ENCODE measurements around the gene NSD1. TPM values are rescaled to one million over a fixed set of nuclear protein-coding genes. Genes with fewer than 3 reads are reported as not detected.

NSD1 gene
- total RNA-seq, 1 donor from 2014 or later, result 37.5 TPM

GRCh38 chr5:177212242-177212641 lies 78.7 kb downstream of the NSD1 start:
- no peak for DNase-seq (ENCODE audit: low read depth)
- H3K36me3 ChIP-seq (ENCODE audit: control insufficient read depth, insufficient read depth, low read length), result peaks cover 2% of the 10 kb centered on the region
- H3K27me3 ChIP-seq (ENCODE audit: control insufficient read depth, insufficient read depth, low read length), result no peaks in the 10 kb centered on the region
- TF ChIP-seq CTCF (IDR thresholded peaks at IDR 0.05; ENCODE audit: insufficient read depth, low read length, poor library complexity, severe bottlenecking), result no peak
- H3K4me3 ChIP-seq (ENCODE audit: low read depth, low read length), result no peak overlapping the region

- Histone ChIP-seq H3K27me3 (ENCODE audit: control insufficient read depth, insufficient read depth, low read length) (no peaks in the 10 kb centered on the region), H3K4me3 (ENCODE audit: low read depth, low read length) (no peak overlapping the region), H3K36me3 (ENCODE audit: control insufficient read depth, insufficient read depth, low read length) (no peaks in the 10 kb centered on the region)
- no peak for DNase-seq (ENCODE audit: low read depth)
- no peak for TF ChIP-seq CTCF (IDR thresholded peaks at IDR 0.05; ENCODE audit: insufficient read depth, low read length, poor library complexity, severe bottlenecking)
Observed at GRCh38 chr5:177220576-177220975, 87.0 kb downstream of the NSD1 start.

GRCh38 chr5:177222269-177222668 lies 88.7 kb downstream of the NSD1 start:
- no peaks in the 10 kb centered on the region for H3K36me3 ChIP-seq (ENCODE audit: control insufficient read depth, insufficient read depth, low read length)
- DNase-seq (ENCODE audit: low read depth), result no peak

GRCh38 chr5:177225798-177226197 lies 92.2 kb downstream of the NSD1 start:
- DNase-seq (ENCODE audit: low read depth), result no peak
- TF ChIP-seq CTCF (IDR thresholded peaks at IDR 0.05; ENCODE audit: insufficient read depth, low read length, poor library complexity, severe bottlenecking), result no peak
- no peaks in the 10 kb centered on the region for H3K36me3 ChIP-seq (ENCODE audit: control insufficient read depth, insufficient read depth, low read length)
- H3K27me3 ChIP-seq (ENCODE audit: control insufficient read depth, insufficient read depth, low read length), result no peaks in the 10 kb centered on the region
- H3K4me3 ChIP-seq (ENCODE audit: low read depth, low read length), result no peak overlapping the region

More at GRCh38 chr5:177222269-177222668, 88.7 kb downstream of the NSD1 start:
- TF ChIP-seq CTCF (IDR thresholded peaks at IDR 0.05; ENCODE audit: insufficient read depth, low read length, poor library complexity, severe bottlenecking), result no peak
- Histone ChIP-seq H3K27me3 (ENCODE audit: control insufficient read depth, insufficient read depth, low read length) (no peaks in the 10 kb centered on the region), H3K4me3 (ENCODE audit: low read depth, low read length) (no peak overlapping the region)

- Histone ChIP-seq H3K4me3 (ENCODE audit: low read depth, low read length) (no peak overlapping the region), H3K36me3 (ENCODE audit: control insufficient read depth, insufficient read depth, low read length) (no peaks in the 10 kb centered on the region), H3K27me3 (ENCODE audit: control insufficient read depth, insufficient read depth, low read length) (no peaks in the 10 kb centered on the region)
- TF ChIP-seq CTCF (IDR thresholded peaks at IDR 0.05; ENCODE audit: insufficient read depth, low read length, poor library complexity, severe bottlenecking), result no peak
- DNase-seq (ENCODE audit: low read depth), result no peak
Observed at GRCh38 chr5:177226860-177227259, 93.3 kb downstream of the NSD1 start.

- Histone ChIP-seq H3K36me3 (ENCODE audit: control insufficient read depth, insufficient read depth, low read length) (no peaks in the 10 kb centered on the region), H3K4me3 (ENCODE audit: low read depth, low read length) (no peak overlapping the region), H3K27me3 (ENCODE audit: control insufficient read depth, insufficient read depth, low read length) (no peaks in the 10 kb centered on the region)
- TF ChIP-seq CTCF (IDR thresholded peaks at IDR 0.05; ENCODE audit: insufficient read depth, low read length, poor library complexity, severe bottlenecking), result no peak
- DNase-seq (ENCODE audit: low read depth), result no peak
Observed at GRCh38 chr5:177228751-177229150, 95.2 kb downstream of the NSD1 start.

All from kidney epithelial cell (primary cell).